22Rv1 (cell line): Measurements from ENCODE around the gene CUX1.

Source experiments
- ZFX ChIP-seq: fragments of 450-650 bp; IDR thresholded peaks from 2 replicates; pipeline ENCODE4 v1.6.1; 2017; ENCODE audit warnings: antibody characterized with exemption, borderline replicate concordance
- TF ChIP-seq, protein P1 (sequence below): fragments of 450-650 bp; IDR thresholded peaks from 2 replicates; pipeline ENCODE4 v1.5.1; 2017; ENCODE audit warnings: mild to moderate bottlenecking

DNA sequence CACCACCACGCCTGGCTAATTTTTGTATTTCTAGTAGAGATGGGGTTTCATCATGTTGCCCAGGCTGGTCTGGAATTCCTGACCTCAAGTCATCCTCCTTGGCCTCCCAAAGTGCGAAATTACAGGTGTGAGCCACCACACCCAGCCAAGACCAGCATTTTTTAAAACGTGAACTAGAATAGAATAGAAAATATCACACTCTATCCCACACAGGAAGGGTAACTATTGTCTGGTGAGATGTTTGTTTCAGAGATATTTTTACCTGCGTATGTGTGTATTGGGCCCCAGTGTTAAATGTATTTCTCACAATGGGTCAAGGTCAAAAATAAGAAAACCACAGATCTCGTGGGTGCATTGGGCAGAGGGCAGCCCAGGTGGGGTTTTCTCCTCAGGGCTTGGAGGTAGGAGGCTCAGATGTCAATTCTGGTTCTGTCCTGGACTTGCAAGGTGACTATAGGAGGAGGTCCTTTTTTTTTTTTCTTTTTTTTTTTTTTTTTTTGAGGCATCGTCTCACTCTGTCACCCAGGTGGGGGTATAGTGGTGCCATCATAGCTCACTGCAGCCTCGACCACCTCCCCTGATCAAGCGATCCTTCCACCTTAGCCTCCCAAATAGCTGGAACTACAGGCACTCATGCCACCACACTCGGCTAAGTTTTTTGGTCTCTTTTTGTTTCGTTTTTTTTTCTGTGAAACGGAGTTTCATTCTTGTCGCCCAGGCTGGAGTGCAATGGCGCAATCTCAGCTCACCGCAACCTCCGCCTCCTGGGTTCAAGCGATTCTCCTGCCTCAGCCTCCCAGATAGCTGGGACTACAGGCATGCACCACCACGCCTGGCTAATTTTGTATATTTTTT lies 488.2 kb downstream of the CUX1 start:
- TF ChIP-seq, protein P1, sequence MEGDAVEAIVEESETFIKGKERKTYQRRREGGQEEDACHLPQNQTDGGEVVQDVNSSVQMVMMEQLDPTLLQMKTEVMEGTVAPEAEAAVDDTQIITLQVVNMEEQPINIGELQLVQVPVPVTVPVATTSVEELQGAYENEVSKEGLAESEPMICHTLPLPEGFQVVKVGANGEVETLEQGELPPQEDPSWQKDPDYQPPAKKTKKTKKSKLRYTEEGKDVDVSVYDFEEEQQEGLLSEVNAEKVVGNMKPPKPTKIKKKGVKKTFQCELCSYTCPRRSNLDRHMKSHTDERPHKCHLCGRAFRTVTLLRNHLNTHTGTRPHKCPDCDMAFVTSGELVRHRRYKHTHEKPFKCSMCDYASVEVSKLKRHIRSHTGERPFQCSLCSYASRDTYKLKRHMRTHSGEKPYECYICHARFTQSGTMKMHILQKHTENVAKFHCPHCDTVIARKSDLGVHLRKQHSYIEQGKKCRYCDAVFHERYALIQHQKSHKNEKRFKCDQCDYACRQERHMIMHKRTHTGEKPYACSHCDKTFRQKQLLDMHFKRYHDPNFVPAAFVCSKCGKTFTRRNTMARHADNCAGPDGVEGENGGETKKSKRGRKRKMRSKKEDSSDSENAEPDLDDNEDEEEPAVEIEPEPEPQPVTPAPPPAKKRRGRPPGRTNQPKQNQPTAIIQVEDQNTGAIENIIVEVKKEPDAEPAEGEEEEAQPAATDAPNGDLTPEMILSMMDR = no peak
- no peak for TF ChIP-seq ZFX
